H9 (cell line): Measurements from ENCODE around the gene SMTNL2. TPM values are rescaled to one million over a fixed set of nuclear protein-coding genes. Genes with fewer than 3 reads are reported as not detected.

ENCODE experiments used
- DNase-seq: peaks from one replicate; pipeline ENCODE4 v3.0.0-alpha.2; 2017
- H2AFZ ChIP-seq: one replicate; pipeline ENCODE4 v1.6.1; 2013; ENCODE audit warnings: mild to moderate bottlenecking, low read length, control low read depth, moderate library complexity
- H2AK5ac ChIP-seq: 2 replicates; pipeline ENCODE4 v1.6.1; 2013; ENCODE audit warnings: low read length, control low read depth, mixed read lengths; ENCODE audit not compliant: insufficient read length
- H2BK120ac ChIP-seq: one replicate; pipeline ENCODE4 v1.6.1; 2013; ENCODE audit warnings: low read depth, mild to moderate bottlenecking, low read length, control low read depth, inconsistent platforms; ENCODE audit not compliant: poor library complexity, severe bottlenecking
- H2BK12ac ChIP-seq: 2 replicates; pipeline ENCODE4 v1.6.1; 2013; ENCODE audit warnings: low read length, control low read depth, mixed read lengths, low read depth; ENCODE audit not compliant: insufficient read length
- H2BK15ac ChIP-seq: 2 replicates; pipeline ENCODE4 v1.6.1; 2013; ENCODE audit warnings: low read depth, low read length, control low read depth
- H2BK20ac ChIP-seq: one replicate; pipeline ENCODE4 v1.6.1; 2013; ENCODE audit warnings: low read depth, mild to moderate bottlenecking, low read length, control low read depth, inconsistent platforms; ENCODE audit not compliant: poor library complexity, severe bottlenecking
- H2BK5ac ChIP-seq: 2 replicates; pipeline ENCODE4 v1.6.1; 2013; ENCODE audit warnings: low read length, control low read depth, mixed read lengths; ENCODE audit not compliant: insufficient read length
- H3K14ac ChIP-seq: 2 replicates; pipeline ENCODE4 v1.6.1; 2013; ENCODE audit warnings: low read length, control low read depth; ENCODE audit not compliant: insufficient read depth
- H3K18ac ChIP-seq: 2 replicates; pipeline ENCODE4 v1.6.1; 2013; ENCODE audit warnings: low read depth, mild to moderate bottlenecking, mixed read lengths, low read length, control low read depth; ENCODE audit not compliant: insufficient read length
- H3K23ac ChIP-seq: 2 replicates; pipeline ENCODE4 v1.6.1; 2013; ENCODE audit warnings: low read length, control low read depth, mixed read lengths, low read depth; ENCODE audit not compliant: insufficient read length
- H3K23me2 ChIP-seq: 2 replicates; pipeline ENCODE4 v1.6.1; 2013; ENCODE audit warnings: low read depth, mild to moderate bottlenecking, mixed read lengths, low read length, control low read depth; ENCODE audit not compliant: insufficient read length, poor library complexity, severe bottlenecking
- H3K27ac ChIP-seq: 2 replicates; pipeline ENCODE4 v1.5.1; 2013; ENCODE audit warnings: low read length, control low read depth, mixed read lengths, low read depth; ENCODE audit not compliant: insufficient read length
- H3K27me3 ChIP-seq: 2 replicates; pipeline ENCODE4 v1.6.1; 2013; ENCODE audit warnings: low read length, control low read depth, inconsistent platforms; ENCODE audit not compliant: insufficient read depth
- H3K4ac ChIP-seq: 2 replicates; pipeline ENCODE4 v1.6.1; 2013; ENCODE audit warnings: low read depth, mild to moderate bottlenecking, control low read depth, inconsistent platforms, low read length, moderate library complexity
- H3K4me1 ChIP-seq: 2 replicates; pipeline ENCODE4 v1.6.1; 2013; ENCODE audit warnings: low read length, control low read depth, inconsistent platforms; ENCODE audit not compliant: insufficient read depth
- H3K4me2 ChIP-seq: 2 replicates; pipeline ENCODE4 v1.6.1; 2013; ENCODE audit warnings: low read length, control low read depth, mixed read lengths; ENCODE audit not compliant: insufficient read length, insufficient read depth
- H3K56ac ChIP-seq: 2 replicates; pipeline ENCODE4 v1.6.1; 2013; ENCODE audit warnings: low read depth, mild to moderate bottlenecking, mixed read lengths, low read length, control low read depth; ENCODE audit not compliant: insufficient read length
- H3K79me1 ChIP-seq: 2 replicates; pipeline ENCODE4 v1.6.1; 2013; ENCODE audit warnings: low read depth, mild to moderate bottlenecking, moderate library complexity, low read length, control low read depth, inconsistent platforms; ENCODE audit not compliant: insufficient read depth, poor library complexity, severe bottlenecking
- H3K79me2 ChIP-seq: 2 replicates; pipeline ENCODE4 v1.6.1; 2013; ENCODE audit warnings: low read length, control low read depth, inconsistent platforms; ENCODE audit not compliant: insufficient read depth
- H3K9ac ChIP-seq: 2 replicates; pipeline ENCODE4 v1.6.1; 2013; ENCODE audit warnings: low read length, control low read depth, mixed read lengths; ENCODE audit not compliant: insufficient read length; ENCODE audit errors: extremely low read depth
- H3K9me3 ChIP-seq: one replicate; pipeline ENCODE4 v1.6.1; 2013; ENCODE audit warnings: low read depth, low read length, inconsistent platforms; ENCODE audit not compliant: control insufficient read depth
- H3T11ph ChIP-seq: one replicate; pipeline ENCODE4 v1.6.1; 2013; ENCODE audit warnings: mild to moderate bottlenecking, low read length, control low read depth, inconsistent platforms
- H4K20me1 ChIP-seq: one replicate; pipeline ENCODE4 v1.6.1; 2013; ENCODE audit not compliant: control insufficient read depth, insufficient read length, insufficient read depth
- H4K5ac ChIP-seq: 2 replicates; pipeline ENCODE4 v1.6.1; 2013; ENCODE audit warnings: low read depth, mild to moderate bottlenecking, mixed read lengths, low read length, control low read depth; ENCODE audit not compliant: insufficient read length
- H4K8ac ChIP-seq: replicated peaks from 2 replicates; pipeline ENCODE4 v1.6.1; 2013; ENCODE audit warnings: low read length, control low read depth, mixed read lengths, low read depth; ENCODE audit not compliant: insufficient read length
- H4K91ac ChIP-seq: 2 replicates; pipeline ENCODE4 v1.6.1; 2013; ENCODE audit warnings: low read depth, mild to moderate bottlenecking, moderate library complexity, mixed read lengths, low read length, control low read depth; ENCODE audit not compliant: insufficient read length
- H3K27ac Mint-ChIP-seq, 3 experiments: 2 replicates in 2 of 3; 3 replicates in 1 of 3; pipeline ENCODE4 v1.8.0; 2020 to 2021; ENCODE audit warnings: mixed read lengths in 3 of 3, mild to moderate bottlenecking in 1 of 3, moderate library complexity in 1 of 3
- H3K27me3 Mint-ChIP-seq: 2 replicates; pipeline ENCODE4 v1.8.0; 2021; ENCODE audit warnings: low read depth, mild to moderate bottlenecking, moderate library complexity, mixed read lengths
- H3K36me3 Mint-ChIP-seq, 3 experiments: 2 replicates in 2 of 3; 3 replicates in 1 of 3; pipeline ENCODE4 v1.8.0; 2020 to 2021; ENCODE audit warnings: low read depth in 3 of 3, mixed read lengths in 3 of 3; ENCODE audit not compliant: insufficient read depth in 1 of 3
- H3K4me1 Mint-ChIP-seq, 2 experiments: 2 replicates each; pipeline ENCODE4 v1.8.0; 2020; ENCODE audit warnings: mixed read lengths in 2 of 2
- H3K4me3 Mint-ChIP-seq, 2 experiments: 2 replicates in 1 of 2; 3 replicates in 1 of 2; pipeline ENCODE4 v1.8.0; 2020 to 2021; ENCODE audit warnings: mild to moderate bottlenecking in 2 of 2, mixed read lengths in 2 of 2, moderate library complexity in 1 of 2
- H3K9me3 Mint-ChIP-seq, 2 experiments: 2 replicates in 1 of 2; 3 replicates in 1 of 2; pipeline ENCODE4 v1.8.0; 2020; ENCODE audit warnings: mild to moderate bottlenecking in 2 of 2, mixed read lengths in 2 of 2, moderate library complexity in 1 of 2
- CTCF ChIP-seq: fragments of 200-600 bp; sonication (generic); conservative IDR thresholded peaks from 3 replicates; pipeline ENCODE4 v1.8.0; 2021; ENCODE audit warnings: antibody characterized with exemption, mild to moderate bottlenecking
- WGBS: extraction: QIAGEN DNeasy Blood & Tissue Kit; methylation state at CpG from one replicate; pipeline ENCODE4 v1.1.7; 2013; ENCODE audit warnings: missing lambda C conversion rate, low lambda C conversion rate, mixed read lengths; ENCODE audit not compliant: insufficient read length; ENCODE audit errors: extremely low coverage; 5-methylcytosine and 5-hydroxymethylcytosine counted together
- total RNA-seq: library from RNA; stranded (reverse); gene quantifications from 2 replicates; pipeline ENCODE4 v1.2.1, GENCODE V29; 2021

SMTNL2 gene
- total RNA-seq, 1 experiment from 2014 or later, result 0.77 TPM

- Mint-ChIP-seq H3K9me3 (no peaks in the 10 kb centered on the region), H3K27me3 (peaks cover 52% of the 10 kb centered on the region), H3K36me3 (no peaks in the 10 kb centered on the region; a peak in 1 of 7 replicates), H3K27ac (no peak overlapping the region; a peak in 1 of 7 replicates), H3K4me1 (peaks cover 7 to 22% of the 10 kb centered on the region in 2 experiments), H3K4me3 (no peak overlapping the region)
- Histone ChIP-seq H2BK5ac (no peak overlapping the region), H2AFZ (no peak overlapping the region), H3K27me3 (peaks cover 13% of the 10 kb centered on the region; the same call in 1 of the 2 replicates), H3K9me3 (no peaks in the 10 kb centered on the region), H4K5ac (no peak overlapping the region), H3K9ac (no peak overlapping the region), H3K14ac (no peak overlapping the region), H2BK15ac (no peak overlapping the region), H3K4me2 (no peak overlapping the region), H2BK12ac (no peak overlapping the region), H4K20me1 (peaks cover 2% of the 10 kb centered on the region), H3K56ac (no peak overlapping the region), H4K91ac (no peak overlapping the region), H3K79me1 (no peaks in the 10 kb centered on the region), H3K27ac (no peak overlapping the region), H3K79me2 (no peaks in the 10 kb centered on the region), H3K23me2 (peaks cover 8% of the 10 kb centered on the region), H4K8ac (no peak overlapping the region), H3K23ac (no peak overlapping the region), H2AK5ac (no peak overlapping the region), H2BK120ac (no peak overlapping the region), H2BK20ac (no peak overlapping the region), H3K4ac (no peak overlapping the region), H3K18ac (no peak overlapping the region), H3K4me1 (no peaks in the 10 kb centered on the region), H3T11ph (no peak overlapping the region)
- DNase-seq, result no peak
- WGBS, result no CpG with 5 or more reads among the region's 11 CpGs
- no peak for TF ChIP-seq CTCF
Observed at GRCh38 chr17:4588391-4588790, 4.1 kb downstream of the SMTNL2 start.
